Measurements from ENCODE around the gene SMTNL2.
"Not testable (repeated sequence)": the region's sequence is repeated elsewhere in the genome, so short reads cannot be mapped to it uniquely, and the experiment has no call there.

SMTNL2 gene

DNA sequence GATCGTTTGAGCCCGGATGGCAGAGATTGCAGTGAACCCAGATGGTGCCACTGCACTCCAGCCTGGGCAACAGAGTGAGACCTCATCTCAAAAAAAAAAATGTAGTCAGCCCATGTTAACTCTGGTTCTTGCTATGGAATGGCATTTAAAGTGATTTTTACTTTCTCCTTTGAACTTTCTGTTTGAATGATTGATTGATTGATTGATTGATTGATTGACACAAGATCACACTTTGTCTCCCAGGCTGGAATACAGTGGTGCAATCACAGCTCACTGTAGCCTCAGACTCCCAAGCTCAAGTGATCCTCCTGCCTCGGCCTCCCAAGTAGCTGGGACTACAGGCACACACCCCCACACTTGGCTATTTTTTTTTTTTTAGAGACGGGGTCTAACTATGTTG is 17.0 kb downstream of the SMTNL2 start:
- Mint-ChIP-seq H3K4me3 (no peak overlapping the region), H3K9me3 (no peaks in the 10 kb centered on the region), H3K27me3 (peaks cover 52% of the 10 kb centered on the region), H3K4me1 (ENCODE audit: low read depth) (peaks cover 6% of the 10 kb centered on the region), H3K36me3 (ENCODE audit: low read depth) (no peaks in the 10 kb centered on the region), H3K27ac (no peak overlapping the region)
- intact Hi-C loops (cut with micrococcal nuclease) = no loop called here

DNA sequence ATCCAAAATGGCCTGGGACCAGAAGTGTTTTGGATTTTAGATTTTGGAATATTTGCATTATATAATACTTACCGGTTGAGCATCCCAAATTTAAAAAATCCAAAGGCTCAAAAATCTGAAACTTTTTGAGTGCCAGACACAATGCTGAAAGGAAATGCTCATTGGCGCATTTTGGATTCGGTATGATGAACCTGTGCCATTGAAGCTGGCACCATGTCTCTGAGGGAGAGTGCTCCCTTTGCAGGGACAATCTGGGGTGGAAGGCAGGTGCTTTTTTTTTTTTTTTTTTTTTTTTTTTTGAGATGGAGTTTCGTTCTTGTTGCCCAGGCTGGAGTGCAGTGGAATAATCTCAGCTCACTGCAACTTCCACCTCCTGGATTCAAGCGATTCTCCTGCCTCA is 17.7 kb downstream of the SMTNL2 start:
- intact Hi-C loops (cut with micrococcal nuclease) = no loop called here
- no peak overlapping the region for H3K4me3 Mint-ChIP-seq
- peaks cover 48% of the 10 kb centered on the region for H3K27me3 Mint-ChIP-seq
- H3K4me1 Mint-ChIP-seq (ENCODE audit: low read depth) = peaks cover 10% of the 10 kb centered on the region
- no peaks in the 10 kb centered on the region for H3K36me3 Mint-ChIP-seq (ENCODE audit: low read depth)
- H3K9me3 Mint-ChIP-seq = no peaks in the 10 kb centered on the region
- no peak overlapping the region for H3K27ac Mint-ChIP-seq

DNA sequence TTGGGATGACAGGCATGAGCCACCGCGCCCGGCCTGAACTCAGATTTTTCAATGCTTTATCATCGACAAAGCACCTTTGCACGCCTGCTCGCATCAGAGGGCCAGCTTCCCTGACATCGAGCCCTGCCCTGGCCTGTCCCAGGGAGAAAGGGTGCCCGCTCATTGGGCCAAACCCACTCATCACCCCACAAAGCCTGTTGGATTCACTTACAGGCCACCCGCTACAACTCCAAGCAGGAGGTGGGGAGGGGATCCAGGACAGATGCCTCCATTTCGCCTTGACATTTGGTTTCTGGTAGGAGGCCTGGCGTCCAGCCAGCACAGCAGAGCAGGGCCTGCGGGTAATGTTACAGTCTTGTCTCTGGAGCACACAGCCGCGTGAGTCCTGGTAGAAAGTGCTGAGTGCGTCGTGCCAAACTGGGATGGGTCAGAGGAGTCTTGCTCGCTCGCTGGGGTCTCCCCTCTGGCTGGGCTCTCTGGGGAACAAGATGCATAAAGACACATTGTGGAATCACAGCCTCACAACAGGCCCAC is 19.8 kb downstream of the SMTNL2 start:
- intact Hi-C loops (cut with micrococcal nuclease) = no loop called here
- H3K9me3 Mint-ChIP-seq = no peaks in the 10 kb centered on the region
- H3K27me3 Mint-ChIP-seq = peaks cover 37% of the 10 kb centered on the region
- no peaks in the 10 kb centered on the region for H3K36me3 Mint-ChIP-seq (ENCODE audit: low read depth)
- no peak overlapping the region for H3K4me3 Mint-ChIP-seq
- H3K27ac Mint-ChIP-seq = peak overlapping the region; percentile 21
- H3K4me1 Mint-ChIP-seq (ENCODE audit: low read depth) = peaks cover 31% of the 10 kb centered on the region

DNA sequence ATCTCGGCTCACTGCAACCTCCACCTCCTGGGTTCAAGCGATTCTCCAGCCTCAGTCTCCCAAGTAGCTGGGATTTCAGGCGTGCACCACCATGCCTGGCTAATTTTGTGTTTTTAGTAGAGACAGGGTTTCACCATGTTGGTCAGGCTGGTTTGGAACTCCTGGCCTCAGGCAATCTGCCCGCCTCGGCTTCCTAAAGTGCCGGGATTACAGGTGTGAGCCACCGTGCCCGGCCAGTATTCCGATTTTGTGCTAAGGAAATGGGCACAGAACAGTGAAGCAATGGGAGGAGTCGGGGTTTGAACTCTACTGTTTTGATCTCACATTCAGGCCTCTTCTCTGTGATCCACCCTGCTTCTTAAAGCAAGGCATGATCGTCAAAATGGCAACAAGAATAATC is 20.4 kb downstream of the SMTNL2 start:
- H3K36me3 Mint-ChIP-seq (ENCODE audit: low read depth); H3K9me3 Mint-ChIP-seq; H3K27ac Mint-ChIP-seq; H3K4me3 Mint-ChIP-seq; intact Hi-C loops (cut with micrococcal nuclease): not testable (repeated sequence)
- peaks cover 33% of the 10 kb centered on the region for H3K27me3 Mint-ChIP-seq
- peaks cover 31% of the 10 kb centered on the region for H3K4me1 Mint-ChIP-seq (ENCODE audit: low read depth)

- Mint-ChIP-seq H3K4me1 (ENCODE audit: low read depth) (peaks cover 31% of the 10 kb centered on the region), H3K36me3 (ENCODE audit: low read depth) (no peaks in the 10 kb centered on the region), H3K27me3 (peaks cover 31% of the 10 kb centered on the region), H3K4me3 (no peak overlapping the region), H3K27ac (peak overlapping the region; percentile 67), H3K9me3 (no peaks in the 10 kb centered on the region)
- intact Hi-C loops (cut with micrococcal nuclease) = no loop called here
These were observed 21.5 kb downstream of the SMTNL2 start for GRCh38 chr17:4605826-4606225.

DNA sequence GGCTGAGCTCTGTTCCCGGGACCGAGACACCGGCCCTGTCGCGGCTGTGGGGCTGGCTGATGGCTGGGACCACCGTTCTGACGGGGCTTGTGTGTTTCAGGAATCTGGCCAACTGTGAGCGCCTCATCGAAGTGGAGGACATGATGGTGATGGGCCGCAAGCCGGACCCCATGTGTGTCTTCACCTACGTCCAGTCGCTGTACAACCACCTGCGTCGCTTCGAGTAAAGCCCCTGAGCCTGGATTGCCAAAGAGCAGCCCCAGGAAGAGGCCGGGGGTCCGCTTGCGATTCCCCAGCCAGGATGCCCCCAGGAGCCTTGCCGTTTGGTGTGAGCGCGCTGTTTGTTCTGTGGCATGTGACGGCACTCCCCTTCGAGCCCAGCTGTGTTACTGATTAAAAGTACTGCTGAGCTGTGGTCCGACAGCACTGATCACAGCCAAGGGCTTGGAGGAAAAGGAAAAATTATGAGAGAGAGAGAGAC is 23.0 kb downstream of the SMTNL2 start:
- H3K27ac Mint-ChIP-seq = peak overlapping the region; percentile 89
- peak overlapping the region; percentile 44 for H3K4me3 Mint-ChIP-seq
- H3K36me3 Mint-ChIP-seq (ENCODE audit: low read depth) = no peaks in the 10 kb centered on the region
- intact Hi-C loops (cut with micrococcal nuclease) = no loop called here
- H3K27me3 Mint-ChIP-seq = peaks cover 37% of the 10 kb centered on the region
- H3K4me1 Mint-ChIP-seq (ENCODE audit: low read depth) = peaks cover 31% of the 10 kb centered on the region
- no peaks in the 10 kb centered on the region for H3K9me3 Mint-ChIP-seq

- Mint-ChIP-seq H3K27ac (peak overlapping the region; percentile 89), H3K4me3 (peak overlapping the region; percentile 44), H3K36me3 (ENCODE audit: low read depth) (no peaks in the 10 kb centered on the region), H3K9me3 (no peaks in the 10 kb centered on the region), H3K27me3 (peaks cover 32% of the 10 kb centered on the region), H3K4me1 (ENCODE audit: low read depth) (peaks cover 31% of the 10 kb centered on the region)
- intact Hi-C loops (cut with micrococcal nuclease) = no loop called here
These were observed 23.5 kb downstream of the SMTNL2 start for GRCh38 chr17:4607773-4608187.

DNA sequence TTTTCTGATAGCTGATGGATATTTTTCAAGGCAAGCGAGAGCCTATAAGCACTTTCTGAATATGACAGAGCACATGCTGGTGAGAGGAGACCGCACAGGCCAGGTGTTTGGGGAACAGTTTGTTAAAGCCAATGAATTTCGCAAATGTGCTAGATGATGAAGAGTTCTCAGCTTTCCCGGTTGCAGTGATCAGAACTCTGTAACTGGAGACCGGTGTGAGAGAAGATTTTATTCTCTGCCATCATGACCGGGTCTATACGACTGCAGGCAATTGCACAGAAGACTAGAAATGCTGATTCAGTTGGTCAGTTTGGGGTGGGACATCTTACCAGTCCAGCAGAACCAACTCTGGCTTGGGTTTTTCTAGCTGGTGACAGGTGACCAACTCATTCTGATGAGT is 25.4 kb downstream of the SMTNL2 start:
- intact Hi-C loops (cut with micrococcal nuclease) = no loop called here
- Mint-ChIP-seq H3K36me3 (ENCODE audit: low read depth) (no peaks in the 10 kb centered on the region), H3K4me3 (no peak overlapping the region), H3K27me3 (peaks cover 28% of the 10 kb centered on the region), H3K4me1 (ENCODE audit: low read depth) (peaks cover 31% of the 10 kb centered on the region), H3K27ac (no peak overlapping the region), H3K9me3 (no peaks in the 10 kb centered on the region)

GRCh38 chr17:4610162-4610561 is 25.8 kb downstream of the SMTNL2 start:
- Mint-ChIP-seq H3K4me3 (no peak overlapping the region), H3K4me1 (ENCODE audit: low read depth) (peaks cover 31% of the 10 kb centered on the region), H3K27ac (peak overlapping the region; percentile 23), H3K27me3 (peaks cover 31% of the 10 kb centered on the region), H3K9me3 (no peaks in the 10 kb centered on the region), H3K36me3 (ENCODE audit: low read depth) (no peaks in the 10 kb centered on the region)
- intact Hi-C loops (cut with micrococcal nuclease) = no loop called here

DNA sequence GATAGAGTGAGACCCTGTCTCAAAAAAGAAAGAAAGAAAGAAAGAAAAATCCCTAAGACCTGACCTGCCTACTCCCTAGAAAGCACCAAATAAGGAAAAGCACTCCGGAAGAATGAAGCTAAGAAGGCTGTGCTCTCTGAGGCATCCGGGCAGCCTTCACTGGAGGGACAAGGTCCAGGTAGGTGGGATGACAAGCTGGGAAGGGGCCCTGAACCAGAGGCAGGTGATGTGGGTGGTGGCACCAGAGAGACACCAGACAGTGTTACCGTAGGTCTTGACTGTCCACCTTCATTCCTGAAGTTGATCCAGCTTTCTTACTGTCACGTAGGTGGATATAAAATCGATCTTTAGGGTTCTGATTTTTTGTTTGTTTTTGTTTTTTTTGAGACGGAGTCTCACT is 26.3 kb downstream of the SMTNL2 start:
- intact Hi-C loops (cut with micrococcal nuclease) = no loop called here
- peaks cover 32% of the 10 kb centered on the region for H3K27me3 Mint-ChIP-seq
- no peak overlapping the region for H3K4me3 Mint-ChIP-seq
- H3K36me3 Mint-ChIP-seq (ENCODE audit: low read depth) = no peaks in the 10 kb centered on the region
- peaks cover 28% of the 10 kb centered on the region for H3K4me1 Mint-ChIP-seq (ENCODE audit: low read depth)
- peak overlapping the region; percentile 23 for H3K27ac Mint-ChIP-seq
- H3K9me3 Mint-ChIP-seq = no peaks in the 10 kb centered on the region

DNA sequence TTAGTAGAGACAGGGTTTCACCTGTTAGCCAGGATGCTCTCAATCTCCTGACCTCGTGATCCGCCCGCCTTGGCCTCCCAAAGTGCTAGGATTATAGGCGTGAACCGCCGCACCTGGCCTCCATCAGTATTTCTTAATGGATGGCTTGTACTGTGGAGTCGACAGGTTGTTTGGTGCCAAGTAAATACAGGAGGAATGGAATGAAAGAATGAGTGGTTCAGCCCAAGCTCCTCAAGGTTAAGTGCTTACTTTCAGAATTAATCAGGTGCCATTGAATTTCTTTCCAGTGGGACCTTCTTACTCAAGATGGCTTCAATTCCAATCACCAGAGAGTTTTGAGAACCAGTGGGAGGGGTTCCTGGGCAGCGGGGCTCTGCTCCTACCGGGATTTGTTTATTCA is 32.1 kb downstream of the SMTNL2 start:
- H3K4me1 Mint-ChIP-seq (ENCODE audit: low read depth) = no peaks in the 10 kb centered on the region
- no peak overlapping the region for H3K4me3 Mint-ChIP-seq
- H3K27ac Mint-ChIP-seq = no peak overlapping the region
- no peaks in the 10 kb centered on the region for H3K36me3 Mint-ChIP-seq (ENCODE audit: low read depth)
- no peaks in the 10 kb centered on the region for H3K9me3 Mint-ChIP-seq
- intact Hi-C loops (cut with micrococcal nuclease) = no loop called here
- H3K27me3 Mint-ChIP-seq = peaks cover 30% of the 10 kb centered on the region

DNA sequence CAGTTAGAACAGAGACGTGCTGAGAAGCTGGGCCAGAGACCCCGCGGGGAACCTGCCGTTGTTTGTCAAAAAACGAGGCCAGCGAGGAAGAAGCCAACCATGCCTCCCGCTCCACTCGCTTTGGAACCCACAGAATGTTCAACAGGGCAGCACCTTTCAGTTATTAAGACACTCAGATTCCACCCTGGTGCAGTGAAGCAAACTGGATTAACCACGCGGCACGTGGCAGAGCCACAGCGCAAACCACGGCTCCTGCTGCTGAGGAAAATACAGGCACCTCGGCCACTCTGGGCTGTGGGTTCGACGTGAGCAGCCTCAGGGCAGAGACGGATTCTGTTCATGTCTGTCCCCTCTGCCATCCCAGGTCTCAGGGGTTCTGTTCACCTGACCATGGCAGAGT is 32.8 kb downstream of the SMTNL2 start:
- no peaks in the 10 kb centered on the region for H3K36me3 Mint-ChIP-seq (ENCODE audit: low read depth)
- H3K9me3 Mint-ChIP-seq = no peaks in the 10 kb centered on the region
- intact Hi-C loops (cut with micrococcal nuclease) = no loop called here
- H3K4me3 Mint-ChIP-seq = no peak overlapping the region
- H3K4me1 Mint-ChIP-seq (ENCODE audit: low read depth) = no peaks in the 10 kb centered on the region
- H3K27ac Mint-ChIP-seq = no peak overlapping the region
- peaks cover 29% of the 10 kb centered on the region for H3K27me3 Mint-ChIP-seq

GRCh38 chr17:4617590-4618351 is 33.4 kb downstream of the SMTNL2 start:
- Mint-ChIP-seq H3K27ac (no peak overlapping the region), H3K4me3 (no peak overlapping the region), H3K36me3 (ENCODE audit: low read depth) (no peaks in the 10 kb centered on the region), H3K4me1 (ENCODE audit: low read depth) (no peaks in the 10 kb centered on the region), H3K27me3 (peaks cover 29% of the 10 kb centered on the region), H3K9me3 (no peaks in the 10 kb centered on the region)
- intact Hi-C loops (cut with micrococcal nuclease) = no loop called here

DNA sequence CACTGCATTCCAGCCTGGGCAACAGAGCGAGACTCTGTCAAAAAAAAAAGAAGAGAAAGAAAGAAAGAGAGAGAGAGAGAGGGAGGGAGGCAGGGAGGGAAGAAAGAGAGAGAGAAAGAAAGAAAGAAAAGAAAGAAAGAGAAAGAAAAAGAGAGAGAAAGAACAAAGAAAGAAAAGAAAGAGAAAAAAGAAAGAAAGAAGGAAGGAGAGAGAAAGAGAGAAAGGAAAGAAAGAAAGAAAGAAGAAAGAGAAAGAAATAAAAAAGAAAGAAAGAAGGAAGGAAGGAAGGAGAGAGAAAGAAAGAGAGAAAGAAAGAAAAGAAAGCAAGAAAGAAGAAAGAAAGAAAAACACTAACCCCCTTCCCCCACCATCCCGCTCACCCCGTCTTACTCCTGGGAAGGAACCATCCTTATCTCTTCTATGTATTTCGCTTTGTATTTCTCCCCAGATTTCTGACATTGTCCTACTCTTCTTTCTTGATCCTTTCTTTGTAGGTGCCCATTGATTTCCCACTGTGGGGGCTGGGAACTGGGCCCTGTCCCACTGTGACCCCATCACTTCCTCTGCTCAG is 36.3 kb downstream of the SMTNL2 start:
- intact Hi-C loops (cut with micrococcal nuclease) = no loop called here
- no peaks in the 10 kb centered on the region for H3K9me3 Mint-ChIP-seq
- no peaks in the 10 kb centered on the region for H3K36me3 Mint-ChIP-seq (ENCODE audit: low read depth)
- H3K27me3 Mint-ChIP-seq = peaks cover 16% of the 10 kb centered on the region
- no peak overlapping the region for H3K27ac Mint-ChIP-seq
- peaks cover 23% of the 10 kb centered on the region for H3K4me1 Mint-ChIP-seq (ENCODE audit: low read depth)
- no peak overlapping the region for H3K4me3 Mint-ChIP-seq
